SK-N-SH (cell line): Measurements from ENCODE around the gene WWOX.

ENCODE experiments used
- CHD2 ChIP-seq: fragments of 150-350 bp; IDR thresholded peaks from 2 replicates; pipeline ENCODE4 v1.6.1; 2018; ENCODE audit warnings: low read length; ENCODE audit not compliant: partially characterized antibody
- ELF1 ChIP-seq: IDR thresholded peaks from 2 replicates; pipeline ENCODE4 v1.4.0; 2012
- EP300 ChIP-seq, 2 experiments: IDR thresholded peaks; 2 replicates each; pipeline versions ENCODE4 v1.4.0 to v1.6.1; 2012; ENCODE audit warnings: borderline replicate concordance in 1 of 2, low read depth in 1 of 2, low read length in 1 of 2
- FOXM1 ChIP-seq: IDR thresholded peaks from 2 replicates; pipeline ENCODE4 v1.4.0; 2012; ENCODE audit warnings: low read depth, mild to moderate bottlenecking
- POLR2AphosphoS5 ChIP-seq: IDR thresholded peaks from 2 replicates; pipeline ENCODE4 v1.6.1; 2012; ENCODE audit warnings: low read depth, low read length
- RCOR1 ChIP-seq: fragments of 150-350 bp; IDR thresholded peaks from 2 replicates; pipeline ENCODE4 v1.6.1; 2017; ENCODE audit warnings: antibody characterized with exemption, low read length
- SIN3A ChIP-seq: IDR thresholded peaks from 2 replicates; pipeline ENCODE4 v1.6.1; 2012; ENCODE audit warnings: low read depth, mild to moderate bottlenecking, low read length, moderate library complexity, borderline replicate concordance
- TAF1 ChIP-seq: IDR thresholded peaks from 2 replicates; pipeline ENCODE4 v1.6.1; 2012; ENCODE audit warnings: low read depth, mild to moderate bottlenecking, low read length, moderate library complexity, borderline replicate concordance
- TF ChIP-seq, protein P1 (sequence below): IDR thresholded peaks from 2 replicates; pipeline ENCODE4 v1.4.0; 2012; ENCODE audit warnings: low read depth
- TF ChIP-seq, protein P2 (sequence below): fragments of 200-600 bp; sonication (generic); IDR thresholded peaks from 2 replicates; pipeline ENCODE4 v1.6.1; 2017; ENCODE audit warnings: antibody characterized with exemption, mild to moderate bottlenecking, moderate library complexity
- TF ChIP-seq, protein P3 (sequence below): IDR thresholded peaks from 2 replicates; pipeline ENCODE4; 2012
- TF ChIP-seq, protein P4 (sequence below): IDR thresholded peaks from 2 replicates; pipeline ENCODE4 v1.6.1; 2012; ENCODE audit warnings: mild to moderate bottlenecking, low read depth, low read length, moderate library complexity
- TF ChIP-seq, protein P5 (sequence below): IDR thresholded peaks from 2 replicates; pipeline ENCODE4 v1.4.0; 2012; ENCODE audit warnings: low read depth, borderline replicate concordance

DNA sequence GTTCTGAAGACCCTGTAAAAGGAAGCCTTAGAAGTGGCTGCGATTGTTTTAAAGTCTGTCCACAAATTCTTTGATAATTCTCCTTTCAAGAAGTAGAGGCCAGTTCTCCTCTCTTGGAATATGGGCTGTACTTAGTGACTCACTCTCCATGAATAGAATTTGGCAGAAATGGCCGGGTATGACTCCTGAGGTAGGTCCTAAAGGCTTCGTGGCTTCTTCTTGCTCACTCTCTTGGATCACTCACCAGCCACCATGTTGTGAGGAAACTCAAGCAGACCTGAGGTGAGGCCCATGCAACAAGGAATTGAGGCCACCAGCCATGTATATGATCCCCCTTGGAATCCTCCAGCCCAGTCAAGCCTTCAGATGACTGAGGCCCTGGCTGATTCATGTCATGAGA, 75.8 kb downstream of the WWOX start:
- TF ChIP-seq EP300 (IDR thresholded peaks at IDR 0.05; ENCODE audit: borderline replicate concordance in 1 of 2, low read depth in 1 of 2, low read length in 1 of 2): no peak
- TF ChIP-seq, protein P1, sequence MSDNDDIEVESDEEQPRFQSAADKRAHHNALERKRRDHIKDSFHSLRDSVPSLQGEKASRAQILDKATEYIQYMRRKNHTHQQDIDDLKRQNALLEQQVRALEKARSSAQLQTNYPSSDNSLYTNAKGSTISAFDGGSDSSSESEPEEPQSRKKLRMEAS: no peak
- TF ChIP-seq, protein P2, sequence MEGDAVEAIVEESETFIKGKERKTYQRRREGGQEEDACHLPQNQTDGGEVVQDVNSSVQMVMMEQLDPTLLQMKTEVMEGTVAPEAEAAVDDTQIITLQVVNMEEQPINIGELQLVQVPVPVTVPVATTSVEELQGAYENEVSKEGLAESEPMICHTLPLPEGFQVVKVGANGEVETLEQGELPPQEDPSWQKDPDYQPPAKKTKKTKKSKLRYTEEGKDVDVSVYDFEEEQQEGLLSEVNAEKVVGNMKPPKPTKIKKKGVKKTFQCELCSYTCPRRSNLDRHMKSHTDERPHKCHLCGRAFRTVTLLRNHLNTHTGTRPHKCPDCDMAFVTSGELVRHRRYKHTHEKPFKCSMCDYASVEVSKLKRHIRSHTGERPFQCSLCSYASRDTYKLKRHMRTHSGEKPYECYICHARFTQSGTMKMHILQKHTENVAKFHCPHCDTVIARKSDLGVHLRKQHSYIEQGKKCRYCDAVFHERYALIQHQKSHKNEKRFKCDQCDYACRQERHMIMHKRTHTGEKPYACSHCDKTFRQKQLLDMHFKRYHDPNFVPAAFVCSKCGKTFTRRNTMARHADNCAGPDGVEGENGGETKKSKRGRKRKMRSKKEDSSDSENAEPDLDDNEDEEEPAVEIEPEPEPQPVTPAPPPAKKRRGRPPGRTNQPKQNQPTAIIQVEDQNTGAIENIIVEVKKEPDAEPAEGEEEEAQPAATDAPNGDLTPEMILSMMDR: no peak
- TF ChIP-seq, protein P3, sequence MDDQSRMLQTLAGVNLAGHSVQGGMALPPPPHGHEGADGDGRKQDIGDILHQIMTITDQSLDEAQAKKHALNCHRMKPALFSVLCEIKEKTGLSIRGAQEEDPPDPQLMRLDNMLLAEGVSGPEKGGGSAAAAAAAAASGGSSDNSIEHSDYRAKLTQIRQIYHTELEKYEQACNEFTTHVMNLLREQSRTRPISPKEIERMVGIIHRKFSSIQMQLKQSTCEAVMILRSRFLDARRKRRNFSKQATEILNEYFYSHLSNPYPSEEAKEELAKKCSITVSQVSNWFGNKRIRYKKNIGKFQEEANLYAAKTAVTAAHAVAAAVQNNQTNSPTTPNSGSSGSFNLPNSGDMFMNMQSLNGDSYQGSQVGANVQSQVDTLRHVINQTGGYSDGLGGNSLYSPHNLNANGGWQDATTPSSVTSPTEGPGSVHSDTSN: no peak
- no peak for TF ChIP-seq SIN3A
- TF ChIP-seq TAF1: no peak
- TF ChIP-seq, protein P4, sequence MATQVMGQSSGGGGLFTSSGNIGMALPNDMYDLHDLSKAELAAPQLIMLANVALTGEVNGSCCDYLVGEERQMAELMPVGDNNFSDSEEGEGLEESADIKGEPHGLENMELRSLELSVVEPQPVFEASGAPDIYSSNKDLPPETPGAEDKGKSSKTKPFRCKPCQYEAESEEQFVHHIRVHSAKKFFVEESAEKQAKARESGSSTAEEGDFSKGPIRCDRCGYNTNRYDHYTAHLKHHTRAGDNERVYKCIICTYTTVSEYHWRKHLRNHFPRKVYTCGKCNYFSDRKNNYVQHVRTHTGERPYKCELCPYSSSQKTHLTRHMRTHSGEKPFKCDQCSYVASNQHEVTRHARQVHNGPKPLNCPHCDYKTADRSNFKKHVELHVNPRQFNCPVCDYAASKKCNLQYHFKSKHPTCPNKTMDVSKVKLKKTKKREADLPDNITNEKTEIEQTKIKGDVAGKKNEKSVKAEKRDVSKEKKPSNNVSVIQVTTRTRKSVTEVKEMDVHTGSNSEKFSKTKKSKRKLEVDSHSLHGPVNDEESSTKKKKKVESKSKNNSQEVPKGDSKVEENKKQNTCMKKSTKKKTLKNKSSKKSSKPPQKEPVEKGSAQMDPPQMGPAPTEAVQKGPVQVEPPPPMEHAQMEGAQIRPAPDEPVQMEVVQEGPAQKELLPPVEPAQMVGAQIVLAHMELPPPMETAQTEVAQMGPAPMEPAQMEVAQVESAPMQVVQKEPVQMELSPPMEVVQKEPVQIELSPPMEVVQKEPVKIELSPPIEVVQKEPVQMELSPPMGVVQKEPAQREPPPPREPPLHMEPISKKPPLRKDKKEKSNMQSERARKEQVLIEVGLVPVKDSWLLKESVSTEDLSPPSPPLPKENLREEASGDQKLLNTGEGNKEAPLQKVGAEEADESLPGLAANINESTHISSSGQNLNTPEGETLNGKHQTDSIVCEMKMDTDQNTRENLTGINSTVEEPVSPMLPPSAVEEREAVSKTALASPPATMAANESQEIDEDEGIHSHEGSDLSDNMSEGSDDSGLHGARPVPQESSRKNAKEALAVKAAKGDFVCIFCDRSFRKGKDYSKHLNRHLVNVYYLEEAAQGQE: no peak
- TF ChIP-seq POLR2AphosphoS5: no peak
- no peak for TF ChIP-seq FOXM1
- TF ChIP-seq ELF1: no peak
- TF ChIP-seq, protein P5, sequence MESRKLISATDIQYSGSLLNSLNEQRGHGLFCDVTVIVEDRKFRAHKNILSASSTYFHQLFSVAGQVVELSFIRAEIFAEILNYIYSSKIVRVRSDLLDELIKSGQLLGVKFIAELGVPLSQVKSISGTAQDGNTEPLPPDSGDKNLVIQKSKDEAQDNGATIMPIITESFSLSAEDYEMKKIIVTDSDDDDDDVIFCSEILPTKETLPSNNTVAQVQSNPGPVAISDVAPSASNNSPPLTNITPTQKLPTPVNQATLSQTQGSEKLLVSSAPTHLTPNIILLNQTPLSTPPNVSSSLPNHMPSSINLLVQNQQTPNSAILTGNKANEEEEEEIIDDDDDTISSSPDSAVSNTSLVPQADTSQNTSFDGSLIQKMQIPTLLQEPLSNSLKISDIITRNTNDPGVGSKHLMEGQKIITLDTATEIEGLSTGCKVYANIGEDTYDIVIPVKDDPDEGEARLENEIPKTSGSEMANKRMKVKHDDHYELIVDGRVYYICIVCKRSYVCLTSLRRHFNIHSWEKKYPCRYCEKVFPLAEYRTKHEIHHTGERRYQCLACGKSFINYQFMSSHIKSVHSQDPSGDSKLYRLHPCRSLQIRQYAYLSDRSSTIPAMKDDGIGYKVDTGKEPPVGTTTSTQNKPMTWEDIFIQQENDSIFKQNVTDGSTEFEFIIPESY: no peak
- TF ChIP-seq RCOR1: no peak
- no peak for TF ChIP-seq CHD2
